KMS-11 (cell line): ENCODE measurements around the gene C2CD4B.

Experiments
- H2AFZ ChIP-seq: fragments of 200-600 bp; sonication (generic); 2 replicates; pipeline ENCODE4 v1.6.1; 2016; ENCODE audit warnings: antibody characterized with exemption, mixed run types, low read depth
- H3K27ac ChIP-seq: fragments of 200-600 bp; sonication (generic); 2 replicates; pipeline ENCODE4 v1.6.1; 2016; ENCODE audit warnings: mild to moderate bottlenecking, mixed run types
- H3K27me3 ChIP-seq: fragments of 200-600 bp; sonication (generic); 2 replicates; pipeline ENCODE4 v1.6.1; 2017; ENCODE audit warnings: mild to moderate bottlenecking, low read depth, mixed run types, moderate library complexity; ENCODE audit not compliant: insufficient read depth
- H3K36me3 ChIP-seq: fragments of 200-600 bp; sonication (generic); 2 replicates; pipeline ENCODE4 v1.6.1; 2017; ENCODE audit warnings: mild to moderate bottlenecking, mixed run types; ENCODE audit not compliant: insufficient read depth
- H3K4me1 ChIP-seq: fragments of 200-600 bp; sonication (generic); 2 replicates; pipeline ENCODE4 v1.6.1; 2016; ENCODE audit warnings: mild to moderate bottlenecking, low read depth, mixed run types; ENCODE audit not compliant: poor library complexity, severe bottlenecking
- H3K4me2 ChIP-seq: fragments of 200-600 bp; sonication (generic); 2 replicates; pipeline ENCODE4 v1.7.0; 2016; ENCODE audit warnings: mild to moderate bottlenecking, mixed run types
- H3K4me3 ChIP-seq: fragments of 200-600 bp; sonication (generic); IDR thresholded peaks from 2 replicates; pipeline ENCODE4 v1.6.1; 2017; ENCODE audit warnings: low read depth, low read length, mixed read lengths; ENCODE audit not compliant: insufficient read depth
- H3K79me2 ChIP-seq: fragments of 200-600 bp; sonication (generic); 2 replicates; pipeline ENCODE4 v1.6.1; 2016; ENCODE audit warnings: low read depth, mixed run types; ENCODE audit not compliant: insufficient read depth
- H3K9ac ChIP-seq: fragments of 200-600 bp; sonication (generic); 2 replicates; pipeline ENCODE4 v1.6.1; 2016; ENCODE audit warnings: mild to moderate bottlenecking, mixed run types
- H4K20me1 ChIP-seq: fragments of 200-600 bp; sonication (generic); 2 replicates; pipeline ENCODE4 v1.6.1; 2016; ENCODE audit warnings: mild to moderate bottlenecking, mixed run types; ENCODE audit not compliant: insufficient read depth
- TF ChIP-seq, protein P1 (sequence below): fragments of 200-600 bp; sonication (generic); conservative IDR thresholded peaks from 2 replicates; pipeline ENCODE4 v1.6.1; 2017; ENCODE audit warnings: low read depth, mild to moderate bottlenecking, antibody characterized with exemption, low read length, moderate library complexity, mixed read lengths

Gene C2CD4B

DNA sequence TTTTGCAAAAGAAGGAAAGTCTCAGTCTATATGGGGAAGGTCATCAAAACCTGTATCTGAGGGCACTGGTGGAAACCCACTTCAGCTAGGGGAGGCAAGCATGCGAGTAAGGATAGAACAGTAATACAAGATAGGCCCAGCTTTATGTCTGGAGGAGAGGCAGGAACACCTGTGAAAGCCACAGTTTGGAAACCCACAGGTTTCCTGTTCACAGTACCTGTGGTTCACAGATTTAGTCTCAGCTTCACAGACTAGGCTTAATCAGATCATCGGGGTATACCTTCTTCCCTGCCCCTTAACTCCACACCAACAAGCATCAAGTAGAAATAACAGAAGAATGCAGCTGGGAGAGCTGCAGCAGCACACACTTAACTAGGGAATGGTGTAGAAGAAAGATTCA, 36.2 kb downstream of the C2CD4B start:
- H3K4me2 ChIP-seq, result no peak overlapping the region
- no peaks in the 10 kb centered on the region for H3K4me1 ChIP-seq

GRCh38 chr15:62126364-62126763, 38.7 kb downstream of the C2CD4B start:
- TF ChIP-seq, protein P1, sequence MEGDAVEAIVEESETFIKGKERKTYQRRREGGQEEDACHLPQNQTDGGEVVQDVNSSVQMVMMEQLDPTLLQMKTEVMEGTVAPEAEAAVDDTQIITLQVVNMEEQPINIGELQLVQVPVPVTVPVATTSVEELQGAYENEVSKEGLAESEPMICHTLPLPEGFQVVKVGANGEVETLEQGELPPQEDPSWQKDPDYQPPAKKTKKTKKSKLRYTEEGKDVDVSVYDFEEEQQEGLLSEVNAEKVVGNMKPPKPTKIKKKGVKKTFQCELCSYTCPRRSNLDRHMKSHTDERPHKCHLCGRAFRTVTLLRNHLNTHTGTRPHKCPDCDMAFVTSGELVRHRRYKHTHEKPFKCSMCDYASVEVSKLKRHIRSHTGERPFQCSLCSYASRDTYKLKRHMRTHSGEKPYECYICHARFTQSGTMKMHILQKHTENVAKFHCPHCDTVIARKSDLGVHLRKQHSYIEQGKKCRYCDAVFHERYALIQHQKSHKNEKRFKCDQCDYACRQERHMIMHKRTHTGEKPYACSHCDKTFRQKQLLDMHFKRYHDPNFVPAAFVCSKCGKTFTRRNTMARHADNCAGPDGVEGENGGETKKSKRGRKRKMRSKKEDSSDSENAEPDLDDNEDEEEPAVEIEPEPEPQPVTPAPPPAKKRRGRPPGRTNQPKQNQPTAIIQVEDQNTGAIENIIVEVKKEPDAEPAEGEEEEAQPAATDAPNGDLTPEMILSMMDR, result no peak
- no peaks in the 10 kb centered on the region for H4K20me1 ChIP-seq
- H3K36me3 ChIP-seq, result no peaks in the 10 kb centered on the region
- H3K27me3 ChIP-seq, result no peaks in the 10 kb centered on the region
- H3K27ac ChIP-seq, result no peak overlapping the region
- H3K4me2 ChIP-seq, result no peak overlapping the region
- no peaks in the 10 kb centered on the region for H3K4me1 ChIP-seq
- no peak overlapping the region for H3K9ac ChIP-seq
- no peak overlapping the region for H3K4me3 ChIP-seq
- no peaks in the 10 kb centered on the region for H3K79me2 ChIP-seq
- H2AFZ ChIP-seq, result no peak overlapping the region

More for the DNA sequence above, 36.2 kb downstream of the C2CD4B start:
- Histone ChIP-seq H3K79me2 (no peaks in the 10 kb centered on the region), H2AFZ (no peak overlapping the region), H4K20me1 (no peaks in the 10 kb centered on the region), H3K9ac (no peak overlapping the region), H3K36me3 (no peaks in the 10 kb centered on the region), H3K27me3 (no peaks in the 10 kb centered on the region), H3K27ac (no peak overlapping the region), H3K4me3 (no peak overlapping the region)
- TF ChIP-seq, protein P1, result no peak

DNA sequence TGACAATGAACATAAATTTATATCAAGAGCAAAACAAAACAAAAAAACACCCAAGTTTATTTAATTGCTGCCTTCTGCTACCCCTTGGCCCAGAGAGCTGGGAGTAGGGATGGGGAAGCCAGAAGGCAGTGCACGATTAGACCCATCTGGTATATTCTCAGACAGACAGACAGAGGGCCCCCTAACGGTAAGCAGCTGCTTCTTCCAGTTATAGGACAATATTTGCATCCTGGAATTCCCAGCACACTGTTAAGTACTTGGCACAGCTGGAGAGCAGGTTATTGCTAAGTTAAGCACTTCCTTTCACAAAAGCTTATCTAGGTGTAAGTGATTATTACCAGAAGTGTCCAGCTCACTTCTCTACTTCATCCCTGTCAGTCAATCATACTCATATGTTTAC, 39.3 kb downstream of the C2CD4B start:
- TF ChIP-seq, protein P1, result no peak
- Histone ChIP-seq H3K79me2 (no peaks in the 10 kb centered on the region), H3K27me3 (no peaks in the 10 kb centered on the region), H3K4me3 (no peak overlapping the region), H3K9ac (no peak overlapping the region), H3K4me1 (no peaks in the 10 kb centered on the region), H3K36me3 (no peaks in the 10 kb centered on the region), H3K27ac (no peak overlapping the region), H2AFZ (no peak overlapping the region), H3K4me2 (no peak overlapping the region), H4K20me1 (no peaks in the 10 kb centered on the region)

GRCh38 chr15:62124973-62125303, 40.1 kb downstream of the C2CD4B start:
- Histone ChIP-seq H3K4me1 (no peaks in the 10 kb centered on the region), H3K9ac (no peak overlapping the region), H3K4me3 (no peak overlapping the region), H3K36me3 (no peaks in the 10 kb centered on the region), H3K4me2 (no peak overlapping the region), H4K20me1 (no peaks in the 10 kb centered on the region), H3K27me3 (no peaks in the 10 kb centered on the region), H2AFZ (no peak overlapping the region), H3K27ac (no peak overlapping the region), H3K79me2 (no peaks in the 10 kb centered on the region)
- TF ChIP-seq, protein P1, result no peak
